ENCODE data around the gene PAX5.

PAX5 gene

DNA sequence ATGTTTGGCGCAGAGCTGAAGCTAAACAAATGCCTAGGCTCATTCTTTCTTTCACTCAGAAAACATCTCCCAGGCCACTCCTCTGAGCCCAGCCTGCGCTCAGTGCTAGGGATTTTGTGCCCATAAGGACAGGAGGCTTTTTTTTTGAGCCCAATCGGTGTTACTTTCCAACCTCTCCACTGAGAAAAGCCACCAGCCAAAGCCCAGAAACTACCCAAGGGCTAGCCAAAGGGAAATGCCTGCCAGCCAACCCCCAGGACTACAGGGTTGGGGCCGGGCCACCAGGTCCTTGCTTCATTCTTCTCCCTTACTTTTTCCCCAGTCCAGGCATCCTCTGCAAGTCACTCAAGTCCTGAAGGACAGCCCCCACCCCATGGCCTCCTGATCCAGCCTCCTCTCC is 134.7 kb downstream of the PAX5 start:
- DNase-seq (ENCODE audit: low read depth) = no peak
- H3K4me3 ChIP-seq (ENCODE audit: low read depth, low read length) = no peak overlapping the region
- TF ChIP-seq, protein P1, sequence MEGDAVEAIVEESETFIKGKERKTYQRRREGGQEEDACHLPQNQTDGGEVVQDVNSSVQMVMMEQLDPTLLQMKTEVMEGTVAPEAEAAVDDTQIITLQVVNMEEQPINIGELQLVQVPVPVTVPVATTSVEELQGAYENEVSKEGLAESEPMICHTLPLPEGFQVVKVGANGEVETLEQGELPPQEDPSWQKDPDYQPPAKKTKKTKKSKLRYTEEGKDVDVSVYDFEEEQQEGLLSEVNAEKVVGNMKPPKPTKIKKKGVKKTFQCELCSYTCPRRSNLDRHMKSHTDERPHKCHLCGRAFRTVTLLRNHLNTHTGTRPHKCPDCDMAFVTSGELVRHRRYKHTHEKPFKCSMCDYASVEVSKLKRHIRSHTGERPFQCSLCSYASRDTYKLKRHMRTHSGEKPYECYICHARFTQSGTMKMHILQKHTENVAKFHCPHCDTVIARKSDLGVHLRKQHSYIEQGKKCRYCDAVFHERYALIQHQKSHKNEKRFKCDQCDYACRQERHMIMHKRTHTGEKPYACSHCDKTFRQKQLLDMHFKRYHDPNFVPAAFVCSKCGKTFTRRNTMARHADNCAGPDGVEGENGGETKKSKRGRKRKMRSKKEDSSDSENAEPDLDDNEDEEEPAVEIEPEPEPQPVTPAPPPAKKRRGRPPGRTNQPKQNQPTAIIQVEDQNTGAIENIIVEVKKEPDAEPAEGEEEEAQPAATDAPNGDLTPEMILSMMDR (IDR thresholded peaks at IDR 0.05; ENCODE audit: insufficient read depth, low read depth, low read length, missing control alignments) = no peak

DNA sequence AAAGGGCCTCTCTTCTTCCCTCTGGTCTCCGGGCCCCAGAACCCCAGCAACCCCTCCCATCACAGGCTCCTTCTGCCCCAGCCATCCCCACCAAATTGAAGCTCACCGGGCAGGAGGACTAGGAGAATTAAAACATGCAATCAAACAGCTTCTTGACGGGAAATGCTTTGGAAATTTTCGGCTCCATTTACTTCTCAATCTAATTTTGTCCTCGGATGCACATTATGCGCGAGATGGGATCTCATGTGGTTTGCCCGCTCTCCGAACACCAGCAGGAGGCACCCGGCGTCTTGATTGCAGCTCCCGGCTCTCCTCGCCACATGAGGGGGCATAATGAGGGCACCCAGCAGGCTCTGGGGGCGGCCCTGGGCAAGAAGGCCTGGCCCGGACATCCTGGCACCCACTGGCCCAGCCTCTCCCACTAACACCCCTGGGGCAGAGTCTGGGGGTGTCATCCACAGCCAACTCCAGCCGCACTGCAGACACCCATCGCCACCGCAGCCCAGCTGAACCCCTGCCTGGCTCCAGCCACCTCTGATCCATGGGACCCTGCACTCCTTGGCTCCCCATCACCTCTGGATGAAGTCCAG is 135.5 kb downstream of the PAX5 start:
- no peak for DNase-seq (ENCODE audit: low read depth)
- TF ChIP-seq, protein P1 (IDR thresholded peaks at IDR 0.05; ENCODE audit: insufficient read depth, low read depth, low read length, missing control alignments) = no peak

DNA sequence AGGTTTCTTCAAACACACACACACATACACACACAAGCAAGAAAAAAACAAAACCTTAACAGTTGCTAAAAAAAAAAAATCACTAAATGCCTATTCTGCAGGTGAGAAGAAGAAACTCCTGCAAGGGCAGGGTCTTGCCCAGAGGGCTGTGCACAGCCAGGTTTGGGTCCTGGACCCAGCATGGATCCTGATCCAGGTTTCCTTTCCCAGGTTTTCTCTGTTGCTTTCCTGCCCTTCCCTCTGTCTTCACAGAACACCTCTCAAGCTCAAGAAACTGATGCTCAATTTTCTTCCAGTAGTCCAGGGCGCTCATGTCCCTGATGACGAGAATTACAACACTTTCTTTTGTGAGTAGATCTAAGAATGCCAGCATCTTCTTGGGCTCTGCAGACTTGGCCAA is 136.6 kb downstream of the PAX5 start:
- H3K4me3 ChIP-seq (ENCODE audit: low read depth, low read length) = no peak overlapping the region
- TF ChIP-seq, protein P1 (IDR thresholded peaks at IDR 0.05; ENCODE audit: insufficient read depth, low read depth, low read length, missing control alignments) = no peak
- no peak for DNase-seq (ENCODE audit: low read depth)

More for the DNA sequence above, 135.5 kb downstream of the PAX5 start:
- no peak overlapping the region for H3K4me3 ChIP-seq (ENCODE audit: low read depth, low read length)

DNA sequence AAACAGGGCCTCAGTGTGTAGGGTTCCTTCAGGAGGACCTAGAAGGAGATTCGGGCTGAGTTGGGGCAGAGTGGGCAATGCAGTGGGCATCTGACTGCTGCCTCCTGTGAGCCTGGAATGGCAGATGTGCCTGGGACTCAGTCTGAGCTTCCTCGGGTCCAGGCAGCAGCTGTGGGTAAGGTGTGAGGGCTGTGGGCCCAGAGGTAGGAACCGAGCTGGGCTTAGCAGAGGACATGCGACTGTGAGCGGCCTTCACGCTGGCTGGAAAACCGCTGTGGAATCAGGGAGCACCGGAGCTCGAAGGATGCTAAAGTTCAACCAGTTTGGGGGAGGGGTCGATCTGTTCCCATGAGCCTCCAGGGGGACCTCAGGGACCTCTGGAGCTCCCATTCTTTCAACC is 137.0 kb downstream of the PAX5 start:
- TF ChIP-seq, protein P1 (IDR thresholded peaks at IDR 0.05; ENCODE audit: insufficient read depth, low read depth, low read length, missing control alignments) = no peak
- H3K4me3 ChIP-seq (ENCODE audit: low read depth, low read length) = no peak overlapping the region
- no peak for DNase-seq (ENCODE audit: low read depth)

DNA sequence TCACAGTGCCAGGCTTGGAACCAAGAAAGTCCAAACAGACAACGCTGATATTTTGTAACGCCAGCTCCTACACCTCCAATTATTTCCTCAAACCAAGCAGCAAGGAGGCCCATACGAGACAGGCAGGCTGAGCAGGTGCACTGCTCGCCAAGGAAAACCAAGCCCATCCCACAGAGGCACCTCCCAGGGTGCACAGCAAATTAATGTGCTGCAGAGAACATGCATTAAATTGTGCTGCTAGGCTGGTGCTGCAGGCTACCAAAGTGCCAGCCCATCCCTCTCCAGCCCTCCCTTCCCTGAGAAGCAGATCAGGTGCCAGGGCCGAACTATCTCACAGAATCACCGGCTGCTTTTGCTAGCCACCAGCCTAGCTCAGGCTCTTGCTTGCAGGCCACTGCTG is 137.8 kb downstream of the PAX5 start:
- TF ChIP-seq, protein P1 (IDR thresholded peaks at IDR 0.05; ENCODE audit: insufficient read depth, low read depth, low read length, missing control alignments) = no peak
- no peak overlapping the region for H3K4me3 ChIP-seq (ENCODE audit: low read depth, low read length)
- DNase-seq (ENCODE audit: low read depth) = no peak

DNA sequence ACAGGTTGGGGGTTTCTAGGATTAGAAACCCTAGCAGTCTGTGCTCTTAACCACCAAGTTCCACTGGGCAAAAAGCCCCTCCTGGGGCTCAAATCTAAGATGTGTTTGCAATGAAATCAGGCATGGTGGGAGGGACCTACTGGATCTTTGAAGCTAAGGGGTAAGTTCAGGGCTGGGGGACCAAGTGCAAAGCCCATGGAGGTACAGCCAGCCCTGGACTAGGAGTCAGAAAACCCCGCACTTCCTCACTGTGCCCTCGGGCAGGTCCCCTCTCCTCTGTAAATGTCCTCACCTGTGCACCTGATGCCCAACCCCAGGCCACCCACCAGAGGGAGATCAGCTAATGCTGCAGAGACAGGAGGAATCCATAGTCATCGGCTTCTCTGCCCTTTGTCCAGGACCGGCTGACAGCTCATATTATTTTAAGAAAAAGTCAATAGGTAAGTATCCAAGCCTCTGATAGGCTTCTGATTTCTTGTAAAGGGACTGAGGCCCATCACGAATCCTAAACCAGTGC is 138.3 kb downstream of the PAX5 start:
- TF ChIP-seq, protein P1 (IDR thresholded peaks at IDR 0.05; ENCODE audit: insufficient read depth, low read depth, low read length, missing control alignments) = no peak
- no peak for DNase-seq (ENCODE audit: low read depth)
- no peak overlapping the region for H3K4me3 ChIP-seq (ENCODE audit: low read depth, low read length)
